ENCODE data around the gene TFEC. TPM values are rescaled to one million over a fixed set of nuclear protein-coding genes. Genes with fewer than 3 reads are reported as not detected.
"Not testable (repeated sequence)": the region's sequence is repeated elsewhere in the genome, so short reads cannot be mapped to it uniquely, and the experiment has no call there.

TFEC gene
- total and polyA plus RNA-seq, 2 experiments from 2014 or later = 13.4 to 34.8 TPM

DNA sequence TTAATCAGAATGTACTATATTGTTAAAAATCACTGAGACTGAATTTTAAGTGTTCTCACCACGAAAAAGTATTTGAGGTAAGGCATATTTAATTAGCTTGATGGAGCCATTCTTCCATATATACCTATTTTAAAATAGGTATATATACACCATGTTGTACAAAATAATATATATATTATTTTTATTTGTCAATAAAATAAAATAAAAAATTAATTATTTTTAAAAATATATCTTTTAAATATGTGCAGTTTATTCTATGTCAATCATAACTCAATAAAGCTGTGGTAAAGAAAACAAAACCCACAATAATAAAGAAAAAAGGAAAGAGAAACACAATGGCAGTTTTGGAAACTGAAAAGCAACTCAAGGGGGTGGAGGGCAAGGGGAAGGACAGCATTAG lies 33.6 kb upstream of the TFEC start:
- Histone ChIP-seq H4K20me1 (ENCODE audit: insufficient read depth, poor library complexity, severe bottlenecking) (no peaks in the 10 kb centered on the region), H3K79me2 (no peaks in the 10 kb centered on the region), H3K36me3 (replicated peaks; ENCODE audit: insufficient read depth, low read depth) (no peaks in the 10 kb centered on the region), H3K4me1 (ENCODE audit: insufficient read depth) (no peaks in the 10 kb centered on the region), H3K9me3 (ENCODE audit: low read depth) (no peaks in the 10 kb centered on the region), H3K4me2 (no peak overlapping the region), H3K27me3 (no peaks in the 10 kb centered on the region), H3K4me3 (no peak overlapping the region), H3K27ac (no peak overlapping the region), H3K9me2 (replicated peaks; ENCODE audit: insufficient read depth) (no peaks in the 10 kb centered on the region), H2AFZ (no peak overlapping the region)
- TF ChIP-seq EZH2phosphoT487 (IDR thresholded peaks at IDR 0.05; ENCODE audit: low read depth, severe bottlenecking, unreplicated experiment) = no peak
- TF ChIP-seq EZH2 (IDR thresholded peaks at IDR 0.05; ENCODE audit: borderline replicate concordance) = no peak
- 85% methylated on average over 1 of the region's 1 CpG for WGBS (ENCODE audit: low lambda C conversion rate, missing lambda C conversion rate)
- DNase-seq (ENCODE audit: low spot score) = no peak

- Histone ChIP-seq H3K9me2 (replicated peaks; ENCODE audit: insufficient read depth) (no peaks in the 10 kb centered on the region), H3K79me2 (no peaks in the 10 kb centered on the region), H3K27ac (no peak overlapping the region), H3K27me3 (no peaks in the 10 kb centered on the region), H2AFZ (no peak overlapping the region), H3K9me3 (ENCODE audit: low read depth) (no peaks in the 10 kb centered on the region), H3K4me1 (ENCODE audit: insufficient read depth) (no peaks in the 10 kb centered on the region), H3K4me2 (no peak overlapping the region), H3K4me3 (no peak overlapping the region), H3K36me3 (replicated peaks; ENCODE audit: insufficient read depth, low read depth) (no peaks in the 10 kb centered on the region), H4K20me1 (ENCODE audit: insufficient read depth, poor library complexity, severe bottlenecking) (no peaks in the 10 kb centered on the region)
- WGBS (ENCODE audit: low lambda C conversion rate, missing lambda C conversion rate) = 63% methylated on average over 2 of the region's 2 CpGs
- no peak for DNase-seq (ENCODE audit: low spot score)
- TF ChIP-seq CTCF (IDR thresholded peaks at IDR 0.05; ENCODE audit: poor library complexity) (no peak), EZH2 (IDR thresholded peaks at IDR 0.05; ENCODE audit: borderline replicate concordance) (no peak), EZH2phosphoT487 (IDR thresholded peaks at IDR 0.05; ENCODE audit: low read depth, severe bottlenecking, unreplicated experiment) (no peak)
These were observed 32.1 kb upstream of the TFEC start for GRCh38 chr7:116062666-116063065.

DNA sequence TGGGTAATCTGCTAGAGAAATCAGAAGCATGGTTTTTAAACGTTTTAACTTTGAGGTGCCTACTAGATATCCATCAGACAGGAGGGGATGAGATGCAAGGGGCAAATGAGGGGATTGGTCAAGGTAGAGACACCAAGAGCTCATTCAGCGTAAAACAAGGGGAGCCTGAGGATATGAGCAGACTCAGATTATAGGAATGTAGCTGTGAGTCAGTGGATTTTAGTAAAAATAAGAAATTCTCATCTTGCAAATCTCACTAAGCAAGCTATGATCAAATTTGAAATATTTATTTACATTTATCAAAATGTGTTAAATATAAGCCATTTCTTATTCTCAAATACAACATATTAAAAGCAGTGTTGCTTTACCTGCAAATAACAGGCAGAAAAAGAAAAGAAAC lies 21.4 kb upstream of the TFEC start:
- Histone ChIP-seq H3K27ac (no peak overlapping the region), H3K36me3 (replicated peaks; ENCODE audit: insufficient read depth, low read depth) (no peaks in the 10 kb centered on the region), H3K4me3 (no peak overlapping the region), H3K9me2 (replicated peaks; ENCODE audit: insufficient read depth) (no peaks in the 10 kb centered on the region), H3K79me2 (no peaks in the 10 kb centered on the region), H3K9me3 (ENCODE audit: low read depth) (no peaks in the 10 kb centered on the region), H2AFZ (no peak overlapping the region), H3K4me2 (no peak overlapping the region), H4K20me1 (ENCODE audit: insufficient read depth, poor library complexity, severe bottlenecking) (no peaks in the 10 kb centered on the region), H3K4me1 (ENCODE audit: insufficient read depth) (no peaks in the 10 kb centered on the region), H3K27me3 (no peaks in the 10 kb centered on the region)
- no peak for DNase-seq (ENCODE audit: low spot score)
- WGBS (ENCODE audit: low lambda C conversion rate, missing lambda C conversion rate) = 63% methylated on average over 2 of the region's 2 CpGs
- no peak for TF ChIP-seq EZH2 (IDR thresholded peaks at IDR 0.05; ENCODE audit: borderline replicate concordance)
- no peak for TF ChIP-seq EZH2phosphoT487 (IDR thresholded peaks at IDR 0.05; ENCODE audit: low read depth, severe bottlenecking, unreplicated experiment)
- no peak for TF ChIP-seq CTCF (IDR thresholded peaks at IDR 0.05; ENCODE audit: poor library complexity)

DNA sequence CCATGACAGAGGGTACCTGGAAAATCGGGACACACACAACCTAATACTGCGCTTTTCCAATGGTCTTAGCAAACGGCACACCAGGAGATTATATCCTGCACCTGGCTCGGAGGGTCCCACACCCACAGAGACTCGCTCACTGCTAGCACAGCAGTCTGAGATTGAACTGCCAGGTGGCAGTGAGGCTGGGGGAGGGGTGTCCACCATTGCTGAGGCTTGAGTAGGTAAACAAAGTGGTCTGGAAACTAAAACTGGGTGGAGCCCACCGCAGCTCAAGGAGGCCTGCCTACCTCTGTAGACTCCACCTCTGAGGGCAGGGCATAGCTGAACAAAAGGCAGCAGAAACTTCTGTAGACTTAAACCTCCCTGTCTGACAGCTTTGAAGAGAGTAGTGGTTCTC lies 16.7 kb upstream of the TFEC start:
- not testable (repeated sequence) for H3K27ac ChIP-seq; H3K4me1 ChIP-seq (ENCODE audit: insufficient read depth); H3K27me3 ChIP-seq; H3K9me2 ChIP-seq (replicated peaks; ENCODE audit: insufficient read depth); H2AFZ ChIP-seq; H4K20me1 ChIP-seq (ENCODE audit: insufficient read depth, poor library complexity, severe bottlenecking); H3K4me2 ChIP-seq; H3K4me3 ChIP-seq; H3K79me2 ChIP-seq; H3K36me3 ChIP-seq (replicated peaks; ENCODE audit: insufficient read depth, low read depth); H3K9me3 ChIP-seq (ENCODE audit: low read depth); DNase-seq (ENCODE audit: low spot score)
- 79% methylated on average over 6 of the region's 6 CpGs for WGBS (ENCODE audit: low lambda C conversion rate, missing lambda C conversion rate)

All from hepatocyte (in vitro differentiated cells).